ENCODE data around the gene ZDBF2.
A peak's percentile ranks its signal among the peaks of the same experiment; 100 is the strongest.
"Not testable (repeated sequence)": the region's sequence is repeated elsewhere in the genome, so short reads cannot be mapped to it uniquely, and the experiment has no call there.

ZDBF2 gene

GRCh38 chr2:206257350-206257749 is 17.1 kb upstream of the ZDBF2 start:
- TF ChIP-seq ZBTB21 (tag by site-specific recombination; IDR thresholded peaks at IDR 0.05) (no peak), YY1 (tag by site-specific recombination; IDR thresholded peaks at IDR 0.05) (no peak), ZNF530 (tag by site-specific recombination; IDR thresholded peaks at IDR 0.05; ENCODE audit: low read depth) (no peak)
- Histone ChIP-seq H3K9me3 (ENCODE audit: control insufficient read depth, insufficient read depth, low read depth, low read length) (no peaks in the 10 kb centered on the region), H3K36me3 (ENCODE audit: control insufficient read depth in 2 of 2, insufficient read depth in 1 of 2, low read length in 2 of 2) (no peaks in the 10 kb centered on the region), H3K4me3 (ENCODE audit: low read depth, low read length) (no peak overlapping the region), H3K4me1 (ENCODE audit: control insufficient read depth, insufficient read depth, low read length) (0 out of 2 replicates have a peak, but pooled peaks cover 3% of the 10 kb centered on the region), H3K27ac (ENCODE audit: extremely low read depth, low read depth, low read length) (no peak overlapping the region)
- CTCF ChIA-PET, result interaction anchor here (0.5 to 2.3 kb wide), 2 partner anchors 92 to 1812 kb away, joined by 4 to 7 read pairs; no protein-coding TSS in a partner anchor
- POLR2A ChIA-PET, result no interaction called here

GRCh38 chr2:206257861-206258260 is 16.6 kb upstream of the ZDBF2 start:
- Histone ChIP-seq H3K36me3 (ENCODE audit: control insufficient read depth in 2 of 2, insufficient read depth in 1 of 2, low read length in 2 of 2) (no peaks in the 10 kb centered on the region), H3K27ac (ENCODE audit: extremely low read depth, low read depth, low read length) (no peak overlapping the region), H3K4me1 (ENCODE audit: control insufficient read depth, insufficient read depth, low read length) (0 out of 2 replicates have a peak, but pooled peaks cover 3% of the 10 kb centered on the region), H3K9me3 (ENCODE audit: control insufficient read depth, insufficient read depth, low read depth, low read length) (no peaks in the 10 kb centered on the region), H3K4me3 (ENCODE audit: low read depth, low read length) (no peak overlapping the region)
- ChIA-PET CTCF (interaction anchor here (2.3 kb wide), 1 partner anchor 93 kb away, joined by 7 read pairs; no protein-coding TSS in a partner anchor), POLR2A (no interaction called here)
- TF ChIP-seq ZIC2 (tag by site-specific recombination; IDR thresholded peaks at IDR 0.05), result 0 out of 2 replicates have a peak, but pooled peaks have one; percentile 33
- TF ChIP-seq ZNF2 (tag by site-specific recombination; IDR thresholded peaks at IDR 0.05), result no peak
- 0 out of 2 replicates have a peak, but pooled peaks have one; percentile 7 for TF ChIP-seq ZFHX2 (tag by site-specific recombination; conservative IDR thresholded peaks at IDR 0.05)

- POLR2A ChIA-PET; H3K36me3 ChIP-seq (ENCODE audit: control insufficient read depth in 2 of 2, insufficient read depth in 1 of 2, low read length in 2 of 2); H3K27ac ChIP-seq (ENCODE audit: extremely low read depth, low read depth, low read length); H3K9me3 ChIP-seq (ENCODE audit: control insufficient read depth, insufficient read depth, low read depth, low read length); H3K4me1 ChIP-seq (ENCODE audit: control insufficient read depth, insufficient read depth, low read length); H3K4me3 ChIP-seq (ENCODE audit: low read depth, low read length): not testable (repeated sequence)
- CTCF ChIA-PET, result interaction anchor here (2.1 to 2.3 kb wide), 2 partner anchors 15 to 94 kb away, joined by 7 to 8 read pairs; partner anchors contain the start of gene ZDBF2
- TF ChIP-seq ZNF514 (tag by site-specific recombination; IDR thresholded peaks at IDR 0.05) (0 out of 2 replicates have a peak, but pooled peaks have one; percentile 44), ZNF791 (tag by site-specific recombination; IDR thresholded peaks at IDR 0.05) (peak; percentile 56; the same call in 1 of the 2 replicates), ZBTB8A (tag by site-specific recombination; IDR thresholded peaks at IDR 0.05) (peak; percentile 71), REST (tag by site-specific recombination; IDR thresholded peaks at IDR 0.05) (peak; percentile 63), ZNF629 (tag by site-specific recombination; IDR thresholded peaks at IDR 0.05) (0 out of 2 replicates have a peak, but pooled peaks have one; percentile 28), ZBTB11 (tag by site-specific recombination; conservative IDR thresholded peaks at IDR 0.05; ENCODE audit: low read depth) (peak; percentile 52; the same call in 1 of the 2 replicates), ZNF404 (tag by site-specific recombination; IDR thresholded peaks at IDR 0.05) (peak; percentile 57; the same call in 1 of the 2 replicates), ZNF518A (tag by site-specific recombination; conservative IDR thresholded peaks at IDR 0.05; ENCODE audit: low read depth) (peak; percentile 89), ZBTB21 (tag by site-specific recombination; IDR thresholded peaks at IDR 0.05) (0 out of 2 replicates have a peak, but pooled peaks have one; percentile 25), ZNF354C (tag by site-specific recombination; IDR thresholded peaks at IDR 0.05; ENCODE audit: borderline replicate concordance, low read depth) (0 out of 2 replicates have a peak, but pooled peaks have one; percentile 66), ZNF426 (tag by site-specific recombination; IDR thresholded peaks at IDR 0.05) (peak; percentile 81), ZNF654 (tag by site-specific recombination; IDR thresholded peaks at IDR 0.05; ENCODE audit: low read depth) (peak; percentile 19; the same call in 1 of the 2 replicates), ZNF560 (tag by site-specific recombination; IDR thresholded peaks at IDR 0.05; ENCODE audit: borderline replicate concordance) (0 out of 2 replicates have a peak, but pooled peaks have one; percentile 33), ZNF140 (tag by site-specific recombination; IDR thresholded peaks at IDR 0.05) (peak; percentile 86; the same call in 1 of the 2 replicates)
Observed at GRCh38 chr2:206258615-206259014, 15.8 kb upstream of the ZDBF2 start.
